Retinal pigment epithelial cell (primary cell): Measurements from ENCODE around the gene ANO10.
"Not testable (repeated sequence)": the region's sequence is repeated elsewhere in the genome, so short reads cannot be mapped to it uniquely, and the experiment has no call there.

Source experiments
- DNase-seq: peaks from one replicate; pipeline ENCODE4 v3.0.0-alpha.2; 2010; ENCODE audit warnings: low read depth
- H3K4me3 ChIP-seq: 2 replicates; pipeline ENCODE4 v1.5.1; 2011; ENCODE audit warnings: mild to moderate bottlenecking, low read length, control low read depth, moderate library complexity
- TF ChIP-seq, protein P1 (sequence below): conservative IDR thresholded peaks from 2 replicates; pipeline ENCODE4 v1.5.1; 2011; ENCODE audit warnings: low read depth, low read length, control low read depth, inconsistent platforms

The ANO10 gene

DNA sequence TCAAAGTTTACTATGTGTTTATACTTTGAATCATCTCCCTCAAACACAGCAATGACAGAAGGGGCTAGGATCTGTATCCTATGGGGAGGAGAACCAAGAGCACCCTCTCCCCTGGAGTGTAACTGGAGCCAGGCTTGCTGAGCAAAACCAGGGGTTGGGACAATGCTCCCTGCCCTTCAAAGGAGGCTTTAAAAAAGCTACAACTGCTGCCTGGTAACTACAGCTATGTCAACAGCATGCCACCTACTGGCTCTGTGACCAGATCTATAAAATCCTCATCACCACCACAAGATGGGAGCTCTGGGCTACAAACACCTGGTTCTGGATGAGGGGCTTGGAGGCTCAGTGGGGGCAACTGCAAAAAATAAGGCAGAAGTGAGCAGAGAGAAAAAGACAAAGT lies 61.9 kb downstream of the ANO10 start:
- H3K4me3 ChIP-seq = no peak overlapping the region
- no peak for DNase-seq
- TF ChIP-seq, protein P1, sequence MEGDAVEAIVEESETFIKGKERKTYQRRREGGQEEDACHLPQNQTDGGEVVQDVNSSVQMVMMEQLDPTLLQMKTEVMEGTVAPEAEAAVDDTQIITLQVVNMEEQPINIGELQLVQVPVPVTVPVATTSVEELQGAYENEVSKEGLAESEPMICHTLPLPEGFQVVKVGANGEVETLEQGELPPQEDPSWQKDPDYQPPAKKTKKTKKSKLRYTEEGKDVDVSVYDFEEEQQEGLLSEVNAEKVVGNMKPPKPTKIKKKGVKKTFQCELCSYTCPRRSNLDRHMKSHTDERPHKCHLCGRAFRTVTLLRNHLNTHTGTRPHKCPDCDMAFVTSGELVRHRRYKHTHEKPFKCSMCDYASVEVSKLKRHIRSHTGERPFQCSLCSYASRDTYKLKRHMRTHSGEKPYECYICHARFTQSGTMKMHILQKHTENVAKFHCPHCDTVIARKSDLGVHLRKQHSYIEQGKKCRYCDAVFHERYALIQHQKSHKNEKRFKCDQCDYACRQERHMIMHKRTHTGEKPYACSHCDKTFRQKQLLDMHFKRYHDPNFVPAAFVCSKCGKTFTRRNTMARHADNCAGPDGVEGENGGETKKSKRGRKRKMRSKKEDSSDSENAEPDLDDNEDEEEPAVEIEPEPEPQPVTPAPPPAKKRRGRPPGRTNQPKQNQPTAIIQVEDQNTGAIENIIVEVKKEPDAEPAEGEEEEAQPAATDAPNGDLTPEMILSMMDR = peak; percentile 5

DNA sequence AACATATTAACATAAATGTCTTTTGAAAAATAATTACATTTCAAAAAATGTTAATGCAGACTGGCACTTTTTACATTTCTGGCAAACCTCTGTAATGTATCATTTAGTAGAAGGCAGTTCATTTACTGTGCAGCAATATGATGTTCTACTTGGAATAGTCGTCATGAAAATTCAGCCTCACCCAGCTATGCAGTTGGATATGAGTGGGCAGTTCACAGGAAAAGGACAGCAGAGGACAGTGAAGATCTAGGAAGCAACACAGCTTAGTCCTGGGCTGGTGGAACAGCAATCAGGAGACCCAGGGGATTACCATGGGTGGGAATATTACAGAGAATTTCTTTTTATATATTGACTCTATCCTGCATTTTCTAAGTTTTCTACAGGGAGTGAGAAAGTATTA lies 63.6 kb downstream of the ANO10 start:
- no peak for DNase-seq
- H3K4me3 ChIP-seq = no peak overlapping the region
- TF ChIP-seq, protein P1 = no peak

DNA sequence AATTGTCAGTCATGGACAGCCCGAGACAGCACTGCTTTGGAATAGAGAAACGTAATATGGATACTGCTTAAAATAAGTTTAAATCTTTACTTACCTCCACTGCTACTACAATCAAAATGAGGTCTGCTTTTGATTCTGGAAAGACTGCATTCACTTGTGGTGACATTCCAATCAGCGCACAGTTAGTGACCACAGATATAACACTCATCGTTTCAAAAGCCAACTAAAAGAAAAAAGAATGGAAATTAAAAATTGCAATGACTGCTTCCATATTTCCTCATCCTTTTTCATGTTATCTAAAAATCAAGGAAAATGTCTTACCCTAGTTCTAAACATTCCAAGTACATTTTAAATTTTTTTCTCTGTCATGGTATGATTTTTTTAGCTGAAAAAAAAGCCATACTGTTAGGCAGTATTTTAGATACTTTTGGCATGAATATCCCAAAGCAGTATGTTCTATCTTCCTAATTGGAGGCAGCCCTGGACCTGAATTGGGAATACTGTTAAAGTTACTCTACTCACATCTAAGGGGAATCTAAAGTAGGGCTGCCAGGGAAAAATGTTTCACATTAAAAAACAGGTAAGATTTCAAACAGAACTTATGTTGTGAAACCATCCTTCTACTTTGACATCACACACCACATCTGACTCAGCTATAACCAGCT lies 72.1 kb downstream of the ANO10 start:
- TF ChIP-seq, protein P1 = no peak
- no peak for DNase-seq
- H3K4me3 ChIP-seq = no peak overlapping the region

DNA sequence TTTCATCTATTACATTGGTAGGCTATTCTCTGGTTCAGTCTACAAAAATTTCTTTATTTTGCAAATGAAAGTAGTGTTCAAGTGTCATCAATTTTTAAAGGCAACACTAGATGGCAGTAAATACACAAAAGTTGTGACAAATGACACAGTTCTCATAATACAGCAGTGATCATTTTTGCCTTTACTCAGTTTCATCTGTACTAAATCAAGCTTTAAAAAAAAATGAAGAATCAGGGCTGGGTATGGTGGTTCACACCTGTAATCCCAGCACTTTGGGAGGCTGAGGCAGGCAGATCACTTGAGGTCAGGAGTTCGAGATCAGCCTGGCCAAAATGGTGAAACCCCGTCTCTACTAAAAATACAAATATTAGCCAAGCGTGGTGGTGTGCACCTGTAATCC lies 77.5 kb downstream of the ANO10 start:
- TF ChIP-seq, protein P1 = peak; percentile 37
- H3K4me3 ChIP-seq, DNase-seq: not testable (repeated sequence)

DNA sequence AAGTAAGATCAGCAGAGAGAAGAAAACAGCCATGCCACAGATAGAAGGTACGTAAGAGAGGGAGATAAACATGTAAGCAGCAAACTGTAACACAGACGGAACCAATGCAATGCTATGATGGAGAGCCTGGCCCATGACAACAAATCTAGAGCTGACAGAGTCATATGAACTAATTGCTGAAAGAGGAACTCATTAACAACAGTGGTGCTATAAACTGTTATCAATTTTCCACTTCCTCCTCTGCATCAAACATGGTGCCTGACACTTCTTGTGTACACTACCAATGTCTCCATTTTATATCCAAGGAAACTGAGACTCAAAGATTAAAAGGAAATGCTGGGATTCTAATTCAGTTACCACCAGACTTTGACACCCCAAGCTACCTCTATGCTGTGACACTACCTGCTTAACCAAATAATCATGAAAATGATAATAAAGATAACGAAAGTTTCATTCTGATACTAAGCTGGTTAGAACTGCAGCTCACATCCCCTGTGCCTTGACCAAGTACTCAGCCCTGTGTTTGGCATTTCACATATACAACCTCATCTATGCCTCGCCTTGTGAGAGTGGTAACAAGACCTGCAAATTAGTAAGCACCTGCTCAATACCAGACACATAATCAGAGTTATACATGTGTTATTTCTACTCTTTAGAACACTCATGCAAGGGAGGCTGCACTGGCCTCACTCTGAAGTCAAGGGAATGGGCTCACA lies 79.3 kb downstream of the ANO10 start:
- TF ChIP-seq, protein P1 = no peak
- H3K4me3 ChIP-seq = no peak overlapping the region
- no peak for DNase-seq

DNA sequence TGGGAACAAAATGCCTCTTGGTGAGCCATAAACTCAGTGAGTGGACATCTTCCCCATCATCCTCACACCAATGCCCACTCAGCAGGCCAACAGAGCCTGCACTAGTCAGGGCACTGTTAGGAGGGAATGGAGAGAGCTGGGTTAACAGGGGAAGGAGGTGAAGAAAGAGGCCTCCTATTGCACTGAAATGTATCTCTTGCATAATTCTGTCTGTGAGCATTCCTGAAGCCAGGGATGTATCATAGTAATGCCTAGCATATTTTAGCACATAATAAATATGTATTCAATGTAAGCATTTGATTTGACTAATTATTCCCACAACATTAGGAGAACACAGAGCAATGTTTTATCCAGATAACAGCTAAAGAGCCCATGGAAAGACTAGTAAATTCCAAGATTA lies 81.2 kb downstream of the ANO10 start:
- no peak overlapping the region for H3K4me3 ChIP-seq
- TF ChIP-seq, protein P1 = no peak
- DNase-seq = no peak

DNA sequence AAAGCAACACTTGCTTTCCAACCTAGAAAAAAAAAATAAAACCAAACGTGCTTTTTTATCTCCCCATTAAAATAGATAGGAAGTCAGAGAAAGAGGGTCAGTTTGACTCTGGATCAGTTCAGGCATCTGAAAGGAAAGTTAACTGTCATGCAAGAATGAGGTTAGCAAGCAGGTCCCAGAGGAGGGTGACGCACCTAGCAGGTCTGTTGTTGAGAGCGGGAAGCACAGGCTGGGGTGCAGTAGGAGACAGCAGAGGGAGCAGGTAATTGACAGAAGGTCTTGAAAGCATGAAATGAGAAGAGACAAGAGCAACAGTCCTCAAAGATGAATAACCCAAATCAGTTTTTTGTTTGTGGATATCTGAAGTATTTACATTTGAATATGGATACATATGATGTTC lies 82.5 kb downstream of the ANO10 start:
- no peak overlapping the region for H3K4me3 ChIP-seq
- no peak for DNase-seq
- TF ChIP-seq, protein P1 = no peak
